CD4-positive, alpha-beta T cell treated with Interleukin-15 for 1 hour (primary cell): ENCODE data around the gene FYN.
A peak's percentile ranks its signal among the peaks of the same experiment; 100 is the strongest.
"Not testable (repeated sequence)": the region's sequence is repeated elsewhere in the genome, so short reads cannot be mapped to it uniquely, and the experiment has no call there.

ENCODE experiments used
- DNase-seq: peaks from one replicate; pipeline ENCODE4 v3.0.0-alpha.2; 2020

Gene FYN

DNA sequence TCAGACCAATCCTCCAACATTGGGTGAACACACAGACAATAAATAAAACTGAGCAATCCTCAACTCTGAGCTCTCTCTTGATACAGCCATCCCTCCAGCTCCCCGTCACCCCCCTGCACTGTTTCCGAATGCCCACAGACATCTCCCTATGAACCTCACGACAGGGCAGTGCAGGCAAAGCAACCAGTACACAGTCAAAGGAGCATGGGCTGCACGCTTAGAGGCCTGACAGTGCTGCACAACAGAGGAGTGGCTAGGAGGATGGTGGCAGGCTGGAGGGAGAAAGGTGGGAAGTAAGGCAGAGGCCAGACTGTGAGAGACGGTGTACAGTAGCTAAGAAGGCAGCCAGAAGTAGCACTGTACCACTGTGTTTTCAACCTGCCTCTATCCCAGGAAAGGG is 24.0 kb downstream of the FYN start:
- DNase-seq, result no peak

DNA sequence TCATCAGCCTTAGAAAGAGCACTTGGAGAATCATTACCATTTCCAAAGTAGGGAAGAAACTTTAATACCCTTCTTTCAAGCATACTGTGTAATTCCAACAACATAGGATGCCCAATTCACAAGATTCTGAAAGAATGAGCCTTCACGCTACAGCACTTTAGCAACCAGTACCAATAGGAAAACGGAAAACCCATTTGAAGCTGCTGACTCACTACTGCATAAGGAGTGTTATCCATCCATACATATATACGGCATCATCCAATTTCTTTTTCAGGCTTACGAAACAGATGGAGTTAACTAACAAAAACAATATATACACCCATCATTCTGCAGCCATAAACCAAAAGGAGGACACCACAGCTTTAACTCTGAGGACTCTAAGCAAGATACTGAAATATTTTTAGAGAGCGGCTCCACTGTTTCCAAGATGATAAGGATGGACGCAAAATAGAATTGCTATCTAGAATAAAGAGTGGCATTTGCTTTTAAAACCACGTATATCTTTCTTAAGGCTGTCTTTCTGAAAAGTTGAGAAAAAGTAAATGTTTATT is 24.9 kb downstream of the FYN start:
- no peak for DNase-seq

- no peak for DNase-seq
These were observed 26.5 kb downstream of the FYN start for GRCh38 chr6:111846492-111847409.

- DNase-seq, result no peak
These were observed 27.2 kb downstream of the FYN start for GRCh38 chr6:111846066-111846465.

DNA sequence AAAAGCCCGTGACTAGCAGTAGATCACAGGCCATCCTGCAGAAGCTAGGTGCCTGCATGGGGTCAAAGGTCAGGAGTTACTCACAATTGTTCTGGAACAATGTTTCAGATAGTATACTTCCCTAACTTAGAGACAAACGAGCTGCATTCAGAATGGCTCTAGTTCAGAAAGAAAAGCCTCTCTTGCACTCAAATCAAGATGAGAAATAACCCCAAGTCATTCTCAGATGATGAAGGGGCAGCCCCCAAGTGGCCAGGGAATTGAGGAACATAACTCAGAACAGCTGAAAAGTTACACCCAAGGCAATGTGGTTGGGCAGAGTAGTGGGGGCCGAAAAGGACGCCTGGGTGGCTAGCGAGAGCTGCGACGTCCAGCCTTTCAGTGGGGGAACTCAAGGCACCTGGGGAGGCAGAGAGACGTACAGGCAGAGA is 27.8 kb downstream of the FYN start:
- no peak for DNase-seq

GRCh38 chr6:111844921-111845320 is 28.3 kb downstream of the FYN start:
- DNase-seq, result no peak

DNA sequence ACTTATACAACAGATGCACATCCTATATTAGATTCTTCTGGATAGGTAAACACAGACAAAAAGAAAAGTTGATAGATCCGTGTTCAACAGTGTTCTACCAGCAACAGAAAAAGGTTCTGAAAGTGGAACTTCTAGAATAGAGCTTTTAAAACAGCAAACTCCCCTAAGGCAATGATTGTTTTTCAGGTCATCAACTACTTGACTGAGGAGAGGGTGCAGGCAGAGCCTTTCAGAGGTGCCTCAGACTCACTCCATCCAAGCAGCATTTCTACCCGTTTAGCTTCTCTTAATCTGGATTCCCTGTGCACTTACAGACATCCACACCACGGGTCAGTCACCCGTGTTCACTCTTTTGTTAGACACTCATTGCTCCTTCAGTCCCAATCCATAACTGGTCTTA is 28.9 kb downstream of the FYN start:
- DNase-seq, result no peak

GRCh38 chr6:111843347-111844147 is 29.7 kb downstream of the FYN start:
- peak; percentile 81 for DNase-seq

GRCh38 chr6:111842891-111843290 is 30.4 kb downstream of the FYN start:
- no peak for DNase-seq

GRCh38 chr6:111842271-111842822 is 30.9 kb downstream of the FYN start:
- DNase-seq, result no peak

DNA sequence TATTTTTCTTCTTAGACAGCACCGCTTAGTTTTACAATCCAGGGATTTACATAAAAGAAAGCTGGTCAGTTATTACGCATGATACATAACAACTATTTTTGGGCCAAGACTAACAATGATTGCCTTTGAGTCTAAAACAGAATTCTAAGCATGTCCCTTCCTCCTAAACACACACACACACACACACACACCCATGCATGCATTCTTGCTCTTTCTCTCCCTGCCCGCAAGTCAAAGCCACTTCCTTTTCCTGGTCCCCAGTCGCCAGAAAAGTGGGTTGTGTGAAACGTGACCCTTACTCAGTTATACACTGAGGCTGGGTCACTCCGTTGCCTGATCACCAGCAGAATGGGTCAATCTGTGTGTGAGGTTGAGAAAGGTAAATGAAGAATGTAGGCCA is 31.4 kb downstream of the FYN start:
- peak; percentile 56 for DNase-seq

GRCh38 chr6:111840803-111841202 is 32.4 kb downstream of the FYN start:
- no peak for DNase-seq

DNA sequence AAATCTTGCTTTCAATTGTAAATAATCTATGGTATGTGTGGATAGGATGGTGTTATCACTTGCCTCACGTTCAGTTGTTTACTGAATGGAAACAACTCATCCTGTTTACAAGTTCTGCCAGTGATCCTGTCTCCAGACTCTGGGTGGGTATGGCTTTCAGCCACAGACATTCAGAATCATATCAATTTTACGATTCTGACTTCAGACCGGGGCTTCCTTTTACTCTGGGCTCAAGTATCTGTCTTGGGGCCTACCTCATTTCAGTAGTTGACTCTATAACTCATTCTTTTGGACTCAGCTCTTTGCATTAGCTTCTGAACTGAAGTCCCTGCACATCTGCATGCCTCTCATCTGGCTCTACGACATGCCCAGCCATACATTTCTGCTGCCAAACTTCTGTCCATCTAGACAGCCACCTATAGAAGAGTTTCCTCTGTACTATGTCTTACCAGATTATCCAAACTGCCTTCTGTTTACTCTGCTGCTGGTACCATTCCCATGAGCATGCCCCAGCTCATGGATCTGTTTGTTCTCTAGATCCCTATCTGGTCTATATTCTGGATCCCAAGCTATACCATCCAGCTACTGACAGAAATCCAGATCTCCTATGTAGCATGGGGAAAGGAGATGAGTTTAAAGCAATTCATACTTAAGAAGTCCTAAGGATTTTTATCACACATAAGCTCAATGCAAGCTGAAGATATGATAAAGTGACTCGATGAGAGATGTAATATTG is 34.3 kb downstream of the FYN start:
- DNase-seq, result no peak

DNA sequence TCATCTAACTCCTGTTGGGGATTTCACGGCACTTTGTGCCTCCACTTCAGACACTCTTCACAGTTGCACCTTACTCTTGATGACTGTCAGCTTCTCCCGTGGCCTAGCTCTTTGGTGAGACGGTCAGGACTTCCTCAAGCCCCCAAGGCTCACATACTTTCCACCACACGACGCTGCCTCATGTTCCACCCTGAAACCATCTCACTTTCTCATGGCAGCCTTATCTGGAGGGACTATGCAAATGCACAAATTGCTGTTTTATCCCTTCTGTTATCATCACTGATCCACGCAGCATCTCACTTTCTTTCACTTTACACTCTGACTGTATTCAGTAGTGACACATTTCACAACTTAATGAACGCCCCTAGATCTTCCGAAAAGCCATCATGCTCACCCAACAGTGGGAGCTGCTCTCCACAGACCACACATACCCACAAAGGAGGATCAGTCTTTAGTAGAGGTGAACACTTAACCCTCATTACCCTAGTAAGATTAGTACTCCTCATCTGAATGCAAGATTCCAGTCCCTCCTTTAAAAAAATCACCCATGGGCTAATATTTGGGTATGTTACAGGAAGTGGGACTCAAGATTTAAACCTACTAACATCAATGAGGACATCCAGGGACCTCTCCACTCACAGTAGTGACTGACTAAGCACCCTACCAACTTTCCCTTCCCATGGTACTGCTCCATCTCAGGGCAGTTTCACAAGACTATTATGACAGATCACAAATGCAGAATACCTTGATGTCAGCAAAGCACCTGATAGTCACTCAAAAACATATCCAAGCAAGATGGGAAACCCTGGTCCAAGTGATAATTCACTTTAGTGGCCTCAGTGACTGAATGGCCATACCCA is 35.4 kb downstream of the FYN start:
- peak; percentile 38 for DNase-seq

- peak; percentile 60 for DNase-seq
These were observed 36.2 kb downstream of the FYN start for GRCh38 chr6:111837007-111837406.

GRCh38 chr6:111835807-111836206 is 37.4 kb downstream of the FYN start:
- DNase-seq, result no peak

- DNase-seq, result not testable (repeated sequence)
These were observed 37.9 kb downstream of the FYN start for GRCh38 chr6:111835398-111835797.

GRCh38 chr6:111834356-111834755 is 38.9 kb downstream of the FYN start:
- DNase-seq, result no peak

DNA sequence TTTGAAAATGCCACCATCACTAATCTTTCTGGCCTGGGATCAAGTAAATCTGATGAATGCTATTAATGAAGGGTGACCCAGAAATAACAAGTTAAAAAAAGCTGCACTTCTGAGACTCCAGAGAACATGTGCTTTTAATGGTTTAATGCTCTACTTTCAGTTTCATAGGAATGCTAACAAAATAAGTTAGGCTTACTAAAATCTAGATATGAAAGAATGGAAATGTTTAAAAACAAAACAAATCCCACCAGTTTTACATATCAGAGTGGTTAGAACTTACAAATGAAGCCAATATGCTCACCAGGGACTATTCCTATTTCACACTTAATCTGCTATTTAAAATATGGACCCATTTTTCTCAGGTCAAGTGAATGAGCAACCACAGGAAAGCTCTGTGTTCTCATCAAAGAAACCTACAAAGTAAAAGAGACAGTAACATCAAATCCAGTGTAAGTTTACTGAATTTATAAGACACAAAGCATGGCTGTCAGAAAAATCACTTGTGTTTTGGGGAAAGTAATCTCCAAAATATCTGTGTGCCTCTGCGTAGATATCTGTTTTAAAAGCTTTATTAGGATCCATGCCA is 40.3 kb downstream of the FYN start:
- DNase-seq, result no peak

DNA sequence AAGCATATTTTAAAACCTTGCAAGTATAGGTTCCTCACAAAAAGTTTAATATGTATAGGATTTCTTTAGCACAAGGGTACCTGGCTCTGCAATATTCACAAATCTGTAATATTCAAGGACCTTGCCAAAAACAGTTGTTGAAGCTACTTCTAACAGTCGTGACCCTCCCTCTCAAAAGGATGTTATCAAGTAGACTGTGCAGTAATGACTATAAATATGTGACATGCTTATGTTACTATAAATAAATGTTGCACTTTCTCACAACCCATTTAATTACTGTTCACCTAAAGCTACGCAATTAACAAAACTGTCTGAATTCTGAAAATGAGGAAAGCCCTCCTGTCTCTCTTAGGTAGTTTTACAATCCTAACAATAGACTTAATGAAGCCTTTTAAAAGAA is 41.8 kb downstream of the FYN start:
- DNase-seq, result no peak

DNA sequence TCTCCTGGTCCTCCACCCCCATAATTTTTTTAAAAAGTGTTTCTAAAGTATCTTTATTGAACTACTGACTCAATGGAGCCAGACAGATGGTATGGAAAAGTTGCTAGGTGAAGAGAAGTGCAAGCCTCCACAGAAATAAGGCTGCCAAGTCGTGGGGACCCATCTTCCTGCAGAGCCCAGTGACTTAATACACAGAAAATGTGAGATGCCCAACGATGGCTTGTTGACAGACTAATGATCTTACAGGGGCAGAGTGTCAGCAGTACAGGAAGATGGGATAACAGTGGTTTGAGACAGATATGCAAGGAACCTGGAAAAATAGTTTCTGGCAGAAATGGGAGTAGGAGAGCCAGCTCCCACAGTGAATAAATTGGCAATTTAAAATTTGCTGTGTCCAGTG is 43.3 kb downstream of the FYN start:
- DNase-seq, result no peak
